Superior temporal gyrus (tissue), 1 donor: Measurements from ENCODE around the gene PCDHB16.
A peak's percentile ranks its signal among the peaks of the same experiment; 100 is the strongest.
"Not testable (repeated sequence)": the region's sequence is repeated elsewhere in the genome, so short reads cannot be mapped to it uniquely, and the experiment has no call there.

Source experiments
- DNase-seq: peaks from one replicate; pipeline ENCODE4 v3.0.0-alpha.2; 2016; ENCODE audit errors: extremely low spot score

The PCDHB16 gene

DNA sequence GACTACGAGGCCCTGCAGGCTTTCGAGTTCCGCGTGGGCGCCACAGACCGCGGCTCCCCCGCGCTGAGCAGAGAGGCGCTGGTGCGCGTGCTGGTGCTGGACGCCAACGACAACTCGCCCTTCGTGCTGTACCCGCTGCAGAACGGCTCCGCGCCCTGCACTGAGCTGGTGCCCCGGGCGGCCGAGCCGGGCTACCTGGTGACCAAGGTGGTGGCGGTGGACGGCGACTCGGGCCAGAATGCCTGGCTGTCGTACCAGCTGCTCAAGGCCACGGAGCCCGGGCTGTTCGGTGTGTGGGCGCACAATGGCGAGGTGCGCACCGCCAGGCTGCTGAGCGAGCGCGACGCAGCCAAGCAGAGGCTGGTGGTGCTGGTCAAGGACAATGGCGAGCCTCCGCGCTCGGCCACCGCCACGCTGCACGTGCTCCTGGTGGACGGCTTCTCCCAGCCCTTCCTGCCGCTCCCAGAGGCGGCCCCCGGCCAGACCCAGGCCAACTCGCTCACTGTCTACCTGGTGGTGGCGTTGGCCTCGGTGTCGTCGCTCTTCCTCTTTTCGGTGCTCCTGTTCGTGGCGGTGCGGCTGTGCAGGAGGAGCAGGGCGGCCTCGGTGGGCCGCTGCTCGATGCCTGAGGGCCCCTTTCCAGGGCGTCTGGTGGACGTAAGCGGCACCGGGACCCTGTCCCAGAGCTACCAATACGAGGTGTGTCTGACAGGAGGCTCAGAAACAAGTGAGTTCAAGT lies 2.1 kb downstream of the PCDHB16 start:
- DNase-seq = not testable (repeated sequence)

DNA sequence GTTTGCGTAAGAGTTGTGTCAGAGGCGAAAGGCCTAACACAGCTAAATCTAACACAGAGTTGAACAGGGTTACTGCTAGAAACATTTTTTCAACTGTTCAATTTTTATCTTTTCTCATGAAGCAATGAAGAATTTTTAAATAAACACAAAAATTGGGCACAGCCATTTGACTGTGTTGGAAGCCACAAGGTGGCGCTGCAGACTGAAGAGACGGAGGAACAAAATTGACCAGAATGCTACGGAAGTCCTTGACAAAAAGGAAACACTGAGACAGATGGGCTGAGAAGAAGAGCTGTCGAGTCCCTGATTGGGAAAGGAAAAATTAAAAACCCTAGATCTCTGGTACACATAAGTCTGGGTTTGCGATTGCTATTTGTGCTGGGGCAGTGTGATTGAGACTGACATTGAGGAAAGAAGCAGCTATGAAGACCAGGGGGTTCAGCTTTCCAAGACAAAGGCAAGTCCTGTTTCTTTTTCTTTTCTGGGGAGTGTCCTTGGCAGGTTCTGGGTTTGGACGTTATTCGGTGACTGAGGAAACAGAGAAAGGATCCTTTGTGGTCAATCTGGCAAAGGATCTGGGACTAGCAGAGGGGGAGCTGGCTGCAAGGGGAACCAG lies 4.8 kb downstream of the PCDHB16 start, which contains the start of gene PCDHB9:
Gene PCDHB9 (plus strand): TSS at position 265 of the 616 bp plus-strand sequence. CDS start 158 bp downstream, at position 423.
- DNase-seq = peak; percentile 38

DNA sequence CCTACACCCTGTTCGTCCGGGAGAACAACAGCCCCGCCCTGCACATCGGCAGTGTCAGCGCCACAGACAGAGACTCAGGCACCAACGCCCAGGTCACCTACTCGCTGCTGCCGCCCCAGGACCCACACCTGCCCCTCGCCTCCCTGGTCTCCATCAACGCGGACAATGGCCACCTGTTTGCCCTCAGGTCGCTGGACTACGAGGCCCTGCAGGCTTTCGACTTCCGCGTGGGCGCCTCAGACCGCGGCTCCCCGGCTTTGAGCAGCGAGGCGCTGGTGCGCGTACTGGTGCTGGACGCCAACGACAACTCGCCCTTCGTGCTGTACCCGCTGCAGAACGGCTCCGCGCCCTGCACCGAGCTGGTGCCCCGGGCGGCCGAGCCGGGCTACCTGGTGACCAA lies 6.5 kb downstream of the PCDHB16 start:
- not testable (repeated sequence) for DNase-seq

DNA sequence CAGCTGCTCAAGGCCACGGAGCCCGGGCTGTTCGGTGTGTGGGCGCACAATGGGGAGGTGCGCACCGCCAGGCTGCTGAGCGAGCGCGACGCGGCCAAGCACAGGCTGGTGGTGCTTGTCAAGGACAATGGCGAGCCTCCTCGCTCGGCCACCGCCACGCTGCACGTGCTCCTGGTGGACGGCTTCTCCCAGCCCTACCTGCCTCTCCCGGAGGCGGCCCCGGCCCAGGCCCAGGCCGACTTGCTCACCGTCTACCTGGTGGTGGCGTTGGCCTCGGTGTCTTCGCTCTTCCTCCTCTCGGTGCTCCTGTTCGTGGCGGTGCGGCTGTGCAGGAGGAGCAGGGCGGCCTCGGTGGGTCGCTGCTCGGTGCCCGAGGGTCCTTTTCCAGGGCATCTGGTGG lies 6.9 kb downstream of the PCDHB16 start:
- not testable (repeated sequence) for DNase-seq

DNA sequence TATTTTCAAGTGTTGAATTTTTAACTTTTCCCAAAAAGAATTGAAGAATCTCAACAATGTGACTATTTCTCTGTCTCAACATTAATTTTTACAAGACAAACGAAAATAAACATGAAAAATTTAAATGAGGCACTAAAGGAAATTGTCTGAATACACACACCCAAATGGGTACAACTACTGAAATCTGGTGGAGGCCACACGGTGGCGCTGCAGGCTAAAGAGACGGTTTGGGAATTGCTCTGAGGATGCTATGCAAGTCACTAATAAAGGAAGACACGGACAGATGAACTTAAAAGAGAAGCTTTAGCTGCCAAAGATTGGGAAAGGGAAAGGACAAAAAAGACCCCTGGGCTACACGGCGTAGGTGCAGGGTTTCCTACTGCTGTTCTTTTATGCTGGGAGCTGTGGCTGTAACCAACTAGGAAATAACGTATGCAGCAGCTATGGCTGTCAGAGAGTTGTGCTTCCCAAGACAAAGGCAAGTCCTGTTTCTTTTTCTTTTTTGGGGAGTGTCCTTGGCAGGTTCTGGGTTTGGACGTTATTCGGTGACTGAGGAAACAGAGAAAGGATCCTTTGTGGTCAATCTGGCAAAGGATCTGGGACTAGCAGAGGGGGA lies 10.0 kb downstream of the PCDHB16 start, which contains the start of gene PCDHB10:
Gene PCDHB10 (plus strand): TSS at position 244 of the 616 bp plus-strand sequence. CDS start 200 bp downstream, at position 444.
- DNase-seq = peak; percentile 73

DNA sequence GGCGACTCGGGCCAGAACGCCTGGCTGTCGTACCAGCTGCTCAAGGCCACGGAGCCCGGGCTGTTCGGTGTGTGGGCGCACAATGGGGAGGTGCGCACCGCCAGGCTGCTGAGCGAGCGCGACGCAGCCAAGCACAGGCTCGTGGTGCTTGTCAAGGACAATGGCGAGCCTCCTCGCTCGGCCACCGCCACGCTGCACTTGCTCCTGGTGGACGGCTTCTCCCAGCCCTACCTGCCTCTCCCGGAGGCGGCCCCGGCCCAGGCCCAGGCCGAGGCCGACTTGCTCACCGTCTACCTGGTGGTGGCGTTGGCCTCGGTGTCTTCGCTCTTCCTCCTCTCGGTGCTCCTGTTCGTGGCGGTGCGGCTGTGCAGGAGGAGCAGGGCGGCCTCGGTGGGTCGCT lies 12.1 kb downstream of the PCDHB16 start:
- not testable (repeated sequence) for DNase-seq

DNA sequence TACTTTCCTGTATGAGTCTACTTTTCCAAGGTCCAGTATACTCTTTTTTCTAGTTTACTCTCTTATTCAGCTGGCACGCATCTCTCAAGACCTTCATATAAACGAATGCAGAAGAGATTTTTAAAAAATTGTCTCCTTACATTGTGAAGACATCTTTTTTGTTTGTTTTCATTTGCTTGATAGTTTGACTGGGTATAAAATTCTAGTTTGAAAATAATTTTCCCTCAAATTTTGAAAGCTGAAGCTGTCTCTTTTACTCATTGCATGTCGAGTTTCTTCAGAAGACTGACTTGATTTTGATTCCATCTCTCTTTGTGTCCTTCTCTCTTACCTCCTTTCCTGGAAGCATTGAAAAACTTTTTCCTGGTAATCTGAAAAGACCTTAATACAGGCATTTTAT lies 14.2 kb downstream of the PCDHB16 start:
- DNase-seq = no peak

DNA sequence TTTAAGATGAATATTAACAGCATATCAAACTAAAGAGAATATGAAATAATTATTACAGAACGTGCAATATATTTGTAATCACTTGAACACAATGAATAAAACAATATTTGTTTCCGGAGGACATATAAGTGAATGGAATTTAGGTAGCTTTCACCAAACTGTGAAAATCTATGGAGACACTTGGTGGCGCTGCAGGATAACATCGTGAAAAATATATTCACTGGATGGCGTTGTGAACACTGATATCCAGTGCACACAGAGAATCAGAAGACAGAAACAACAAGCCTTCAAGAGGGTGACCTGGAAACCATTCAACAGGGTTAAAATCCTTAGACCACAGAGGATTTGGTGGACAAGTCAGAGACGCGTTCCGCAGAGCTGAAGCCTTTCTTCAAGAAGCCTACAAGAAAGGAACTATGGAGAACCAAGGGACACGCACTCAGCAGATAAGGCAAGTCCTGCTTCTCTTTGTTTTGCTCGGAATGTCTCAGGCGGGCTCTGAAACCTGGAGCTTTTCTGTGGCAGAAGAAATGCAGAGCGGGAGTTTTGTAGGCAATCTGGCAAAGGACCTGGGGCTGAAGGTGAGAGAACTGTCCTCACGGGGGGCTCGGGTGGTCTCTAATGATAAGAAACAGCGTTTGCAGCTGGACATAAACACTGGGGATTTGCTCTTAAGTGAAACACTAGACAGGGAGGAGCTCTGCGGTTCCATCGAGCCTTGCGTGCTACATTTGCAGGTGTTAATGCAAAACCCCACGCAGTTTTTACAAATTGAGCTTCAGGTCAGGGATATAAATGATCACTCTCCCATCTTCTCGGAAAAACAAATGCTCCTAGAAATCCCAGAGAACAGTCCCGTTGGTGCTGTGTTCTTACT lies 17.4 kb downstream of the PCDHB16 start, which contains the start of gene PCDHB11:
Gene PCDHB11 (plus strand): TSS at position 269 of the 877 bp plus-strand sequence. CDS start 148 bp downstream, at position 417.
- no peak for DNase-seq

DNA sequence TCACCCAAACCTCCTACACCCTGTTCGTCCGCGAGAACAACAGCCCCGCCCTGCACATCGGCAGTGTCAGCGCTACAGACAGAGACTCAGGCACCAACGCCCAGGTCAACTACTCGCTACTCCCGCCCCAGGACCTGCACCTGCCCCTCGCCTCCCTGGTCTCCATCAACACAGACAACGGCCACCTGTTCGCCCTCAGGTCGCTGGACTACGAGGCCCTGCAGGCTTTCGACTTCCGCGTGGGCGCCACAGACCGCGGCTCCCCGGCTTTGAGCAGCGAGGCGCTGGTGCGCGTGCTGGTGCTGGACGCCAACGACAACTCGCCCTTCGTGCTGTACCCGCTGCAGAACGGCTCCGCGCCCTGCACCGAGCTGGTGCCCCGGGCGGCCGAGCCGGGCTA lies 18.9 kb downstream of the PCDHB16 start:
- DNase-seq = not testable (repeated sequence)

DNA sequence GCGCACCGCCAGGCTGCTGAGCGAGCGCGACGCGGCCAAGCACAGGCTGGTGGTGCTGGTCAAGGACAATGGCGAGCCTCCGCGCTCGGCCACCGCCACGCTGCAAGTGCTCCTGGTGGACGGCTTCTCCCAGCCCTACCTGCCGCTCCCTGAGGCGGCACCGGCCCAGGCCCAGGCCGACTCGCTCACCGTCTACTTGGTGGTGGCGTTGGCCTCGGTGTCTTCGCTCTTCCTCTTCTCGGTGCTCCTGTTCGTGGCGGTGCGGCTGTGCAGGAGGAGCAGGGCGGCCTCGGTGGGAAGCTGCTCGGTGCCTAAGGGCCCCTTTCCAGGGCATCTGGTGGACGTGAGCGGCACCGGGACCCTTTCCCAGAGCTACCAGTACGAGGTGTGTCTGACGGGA lies 19.5 kb downstream of the PCDHB16 start:
- DNase-seq = not testable (repeated sequence)

DNA sequence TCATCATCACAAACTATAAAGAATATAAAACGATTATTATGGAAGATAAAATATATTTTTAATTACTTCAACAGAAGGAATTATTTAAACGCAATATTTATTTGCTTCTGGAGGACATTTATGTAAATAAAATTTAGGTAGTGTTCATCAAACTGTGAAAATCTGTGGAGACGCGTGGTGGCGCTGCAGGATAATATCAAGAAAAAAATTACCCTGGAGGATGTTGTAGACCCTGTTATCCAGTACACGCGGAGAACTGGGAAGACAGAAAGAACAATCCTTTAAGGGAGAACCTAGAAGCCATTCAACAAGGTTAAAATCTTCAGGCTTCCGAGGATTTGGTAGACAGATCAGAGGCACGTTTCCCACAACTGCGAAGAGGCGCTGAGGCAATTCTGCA lies 26.3 kb downstream of the PCDHB16 start, which contains the start of gene PCDHB12:
Gene PCDHB12 (plus strand): TSS at position 242 of the 400 bp plus-strand sequence. CDS start 189 bp downstream, outside the sequence.
- DNase-seq = peak; percentile 40

DNA sequence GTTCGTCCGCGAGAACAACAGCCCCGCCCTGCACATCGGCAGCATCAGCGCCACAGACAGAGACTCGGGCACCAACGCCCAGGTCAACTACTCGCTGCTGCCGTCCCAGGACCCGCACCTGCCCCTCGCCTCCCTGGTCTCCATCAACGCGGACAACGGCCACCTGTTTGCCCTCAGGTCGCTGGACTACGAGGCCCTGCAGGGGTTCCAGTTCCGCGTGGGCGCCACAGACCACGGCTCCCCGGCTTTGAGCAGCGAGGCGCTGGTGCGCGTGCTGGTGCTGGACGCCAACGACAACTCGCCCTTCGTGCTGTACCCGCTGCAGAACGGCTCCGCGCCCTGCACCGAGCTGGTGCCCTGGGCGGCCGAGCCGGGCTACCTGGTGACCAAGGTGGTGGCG lies 28.1 kb downstream of the PCDHB16 start:
- not testable (repeated sequence) for DNase-seq

DNA sequence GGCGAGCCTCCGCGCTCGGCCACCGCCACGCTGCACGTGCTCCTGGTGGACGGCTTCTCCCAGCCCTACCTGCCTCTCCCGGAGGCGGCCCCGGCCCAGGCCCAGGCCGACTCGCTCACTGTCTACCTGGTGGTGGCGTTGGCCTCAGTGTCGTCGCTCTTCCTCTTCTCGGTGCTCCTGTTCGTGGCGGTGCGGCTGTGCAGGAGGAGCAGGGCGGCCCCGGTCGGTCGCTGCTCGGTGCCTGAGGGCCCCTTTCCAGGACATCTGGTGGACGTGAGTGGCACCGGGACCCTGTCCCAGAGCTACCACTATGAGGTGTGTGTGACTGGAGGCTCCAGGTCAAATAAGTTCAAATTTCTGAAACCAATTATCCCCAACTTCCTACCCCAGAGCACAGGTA lies 28.7 kb downstream of the PCDHB16 start:
- DNase-seq = not testable (repeated sequence)

DNA sequence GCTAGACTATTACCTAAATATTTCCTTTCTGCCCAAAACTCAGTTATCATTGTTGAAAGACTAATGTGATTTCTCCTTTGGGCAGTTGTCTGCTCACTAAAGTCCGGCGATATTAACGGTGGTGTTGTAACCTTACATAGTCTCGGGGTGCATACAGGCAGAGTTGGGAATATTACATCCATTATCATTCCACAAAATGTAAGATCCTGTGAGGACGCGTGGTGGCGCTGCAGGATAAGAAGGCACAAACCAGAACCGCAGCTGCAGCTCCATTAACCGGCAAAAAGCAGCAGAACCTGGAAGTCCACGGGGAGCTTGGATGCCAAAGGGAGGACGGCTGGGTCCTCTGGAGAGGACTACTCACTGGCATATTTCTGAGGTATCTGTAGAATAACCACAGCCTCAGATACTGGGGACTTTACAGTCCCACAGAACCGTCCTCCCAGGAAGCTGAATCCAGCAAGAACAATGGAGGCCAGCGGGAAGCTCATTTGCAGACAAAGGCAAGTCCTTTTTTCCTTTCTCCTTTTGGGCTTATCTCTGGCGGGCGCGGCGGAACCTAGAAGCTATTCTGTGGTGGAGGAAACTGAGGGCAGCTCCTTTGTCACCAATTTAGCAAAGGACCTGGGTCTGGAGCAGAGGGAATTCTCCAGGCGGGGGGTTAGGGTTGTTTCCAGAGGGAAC lies 31.6 kb downstream of the PCDHB16 start, which contains the start of gene PCDHB13:
Gene PCDHB13 (plus strand): TSS at position 264 of the 684 bp plus-strand sequence. CDS start 205 bp downstream, at position 469.
- DNase-seq = peak; percentile 45

DNA sequence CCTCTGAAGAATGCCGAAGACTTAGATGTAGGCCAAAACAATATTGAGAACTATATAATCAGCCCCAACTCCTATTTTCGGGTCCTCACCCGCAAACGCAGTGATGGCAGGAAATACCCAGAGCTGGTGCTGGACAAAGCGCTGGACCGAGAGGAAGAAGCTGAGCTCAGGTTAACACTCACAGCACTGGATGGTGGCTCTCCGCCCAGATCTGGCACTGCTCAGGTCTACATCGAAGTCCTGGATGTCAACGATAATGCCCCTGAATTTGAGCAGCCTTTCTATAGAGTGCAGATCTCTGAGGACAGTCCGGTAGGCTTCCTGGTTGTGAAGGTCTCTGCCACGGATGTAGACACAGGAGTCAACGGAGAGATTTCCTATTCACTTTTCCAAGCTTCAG lies 32.4 kb downstream of the PCDHB16 start:
- DNase-seq = not testable (repeated sequence)

DNA sequence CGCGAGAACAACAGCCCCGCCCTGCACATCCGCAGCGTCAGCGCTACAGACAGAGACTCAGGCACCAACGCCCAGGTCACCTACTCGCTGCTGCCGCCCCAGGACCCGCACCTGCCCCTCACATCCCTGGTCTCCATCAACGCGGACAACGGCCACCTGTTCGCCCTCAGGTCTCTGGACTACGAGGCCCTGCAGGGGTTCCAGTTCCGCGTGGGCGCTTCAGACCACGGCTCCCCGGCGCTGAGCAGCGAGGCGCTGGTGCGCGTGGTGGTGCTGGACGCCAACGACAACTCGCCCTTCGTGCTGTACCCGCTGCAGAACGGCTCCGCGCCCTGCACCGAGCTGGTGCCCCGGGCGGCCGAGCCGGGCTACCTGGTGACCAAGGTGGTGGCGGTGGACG lies 33.3 kb downstream of the PCDHB16 start:
- DNase-seq = not testable (repeated sequence)

DNA sequence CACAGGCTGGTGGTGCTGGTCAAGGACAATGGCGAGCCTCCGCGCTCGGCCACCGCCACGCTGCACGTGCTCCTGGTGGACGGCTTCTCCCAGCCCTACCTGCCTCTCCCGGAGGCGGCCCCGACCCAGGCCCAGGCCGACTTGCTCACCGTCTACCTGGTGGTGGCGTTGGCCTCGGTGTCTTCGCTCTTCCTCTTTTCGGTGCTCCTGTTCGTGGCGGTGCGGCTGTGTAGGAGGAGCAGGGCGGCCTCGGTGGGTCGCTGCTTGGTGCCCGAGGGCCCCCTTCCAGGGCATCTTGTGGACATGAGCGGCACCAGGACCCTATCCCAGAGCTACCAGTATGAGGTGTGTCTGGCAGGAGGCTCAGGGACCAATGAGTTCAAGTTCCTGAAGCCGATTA lies 33.8 kb downstream of the PCDHB16 start:
- not testable (repeated sequence) for DNase-seq

DNA sequence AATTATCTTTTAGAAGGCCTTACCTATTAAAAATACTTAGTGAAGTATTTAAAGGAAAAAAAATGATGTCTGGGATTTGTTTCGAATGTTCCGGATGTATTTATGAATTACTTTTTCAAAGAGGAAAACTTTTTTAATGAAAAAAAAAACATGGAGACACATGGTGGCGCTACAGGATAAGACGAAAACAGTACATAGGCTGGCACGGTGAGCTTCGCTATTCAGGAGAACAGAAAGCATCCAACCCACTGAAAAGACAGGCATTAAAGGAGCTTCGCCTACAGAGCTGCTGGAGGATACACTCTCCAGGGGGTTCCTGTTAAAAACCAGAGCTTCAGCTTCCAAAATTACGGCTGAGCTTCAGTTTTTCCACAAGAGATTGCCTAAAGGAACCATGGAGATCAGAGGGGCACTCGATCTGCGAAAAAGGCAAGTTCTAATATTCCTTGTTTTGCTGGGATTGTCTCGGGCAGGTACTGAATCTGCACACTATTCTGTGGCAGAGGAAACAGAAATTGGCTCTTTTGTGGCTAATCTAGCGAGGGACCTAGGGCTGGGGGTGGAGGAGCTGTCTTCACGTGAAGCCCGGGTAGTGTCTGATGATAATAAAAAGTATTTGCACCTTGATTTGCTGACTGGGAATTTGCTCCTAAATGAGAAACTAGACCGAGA lies 41.1 kb downstream of the PCDHB16 start, which contains the start of gene PCDHB14:
Gene PCDHB14 (plus strand): TSS at position 232 of the 672 bp plus-strand sequence. CDS start 163 bp downstream, at position 395.
- DNase-seq = peak; percentile 38

DNA sequence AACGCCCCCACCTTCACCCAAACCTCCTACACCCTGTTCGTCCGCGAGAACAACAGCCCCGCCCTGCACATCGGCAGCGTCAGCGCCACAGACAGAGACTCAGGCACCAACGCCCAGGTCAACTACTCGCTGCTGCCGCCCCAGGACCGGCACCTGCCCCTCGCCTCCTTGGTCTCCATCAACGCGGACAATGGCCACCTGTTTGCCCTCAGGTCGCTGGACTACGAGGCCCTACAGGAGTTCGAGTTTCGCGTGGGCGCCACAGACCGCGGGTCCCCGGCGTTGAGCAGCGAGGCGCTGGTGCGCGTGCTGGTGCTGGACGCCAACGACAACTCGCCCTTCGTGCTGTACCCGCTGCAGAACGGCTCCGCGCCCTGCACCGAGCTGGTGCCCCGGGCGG lies 42.7 kb downstream of the PCDHB16 start:
- DNase-seq = not testable (repeated sequence)

DNA sequence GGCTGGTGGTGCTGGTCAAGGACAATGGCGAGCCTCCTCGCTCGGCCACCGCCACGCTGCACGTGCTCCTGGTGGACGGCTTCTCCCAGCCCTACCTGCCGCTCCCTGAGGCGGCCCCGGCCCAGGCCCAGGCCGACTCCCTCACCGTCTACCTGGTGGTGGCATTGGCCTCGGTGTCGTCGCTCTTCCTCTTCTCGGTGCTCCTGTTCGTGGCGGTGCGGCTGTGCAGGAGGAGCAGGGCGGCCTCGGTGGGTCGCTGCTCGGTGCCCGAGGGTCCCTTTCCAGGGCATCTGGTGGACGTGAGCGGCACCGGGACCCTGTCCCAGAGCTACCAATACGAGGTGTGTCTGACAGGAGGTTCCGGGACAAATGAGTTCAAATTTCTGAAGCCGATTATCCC lies 43.2 kb downstream of the PCDHB16 start:
- DNase-seq = not testable (repeated sequence)
